Limb (tissue), 2 donors: ENCODE data around the gene FDX1.

Experiments
- DNase-seq, 2 donors: peaks; one replicate each; pipeline ENCODE4 v3.0.0-alpha.2; 2016; ENCODE audit errors: extremely low spot score in 2 of 2

The FDX1 gene

DNA sequence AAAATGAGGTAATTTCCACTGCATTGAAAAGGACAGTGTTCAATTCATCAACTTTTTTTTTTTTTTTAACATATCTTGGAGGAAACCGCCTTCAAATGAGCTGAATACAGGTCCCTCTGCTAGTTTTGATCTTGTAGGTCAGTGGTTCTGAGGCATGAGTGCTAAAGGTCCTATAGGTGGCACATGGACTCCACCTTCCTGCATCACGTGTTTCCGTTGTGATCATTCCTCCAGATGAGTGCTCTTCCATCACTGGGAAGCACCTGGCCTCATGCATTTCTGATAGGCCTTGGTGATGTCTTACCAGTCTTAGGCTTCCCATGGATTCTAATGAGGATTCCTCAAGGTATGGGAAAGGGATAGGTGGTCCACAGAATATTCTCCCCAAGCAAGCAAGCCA is 37.8 kb downstream of the FDX1 start:
- DNase-seq = no peak

DNA sequence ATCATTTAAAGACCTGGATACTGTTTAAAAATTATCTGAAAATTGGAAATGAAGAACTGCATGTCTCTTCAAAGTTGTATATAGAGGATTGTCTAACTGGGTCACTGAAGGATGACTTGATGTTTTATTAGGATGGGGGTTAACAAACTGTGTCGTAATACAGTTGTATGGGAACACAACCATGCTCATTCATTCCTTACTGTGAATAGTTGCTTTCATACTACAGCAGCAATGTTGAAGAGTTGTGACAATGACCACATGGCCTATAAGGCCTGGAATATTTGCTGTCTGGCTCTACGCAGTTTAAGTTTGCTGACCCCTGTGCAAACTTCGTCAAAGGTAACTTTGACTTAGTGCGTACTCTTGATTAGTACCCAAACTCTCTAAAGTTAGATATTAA is 38.4 kb downstream of the FDX1 start:
- no peak for DNase-seq

- no peak for DNase-seq
These were observed 39.4 kb downstream of the FDX1 start for GRCh38 chr11:110469127-110469526.

DNA sequence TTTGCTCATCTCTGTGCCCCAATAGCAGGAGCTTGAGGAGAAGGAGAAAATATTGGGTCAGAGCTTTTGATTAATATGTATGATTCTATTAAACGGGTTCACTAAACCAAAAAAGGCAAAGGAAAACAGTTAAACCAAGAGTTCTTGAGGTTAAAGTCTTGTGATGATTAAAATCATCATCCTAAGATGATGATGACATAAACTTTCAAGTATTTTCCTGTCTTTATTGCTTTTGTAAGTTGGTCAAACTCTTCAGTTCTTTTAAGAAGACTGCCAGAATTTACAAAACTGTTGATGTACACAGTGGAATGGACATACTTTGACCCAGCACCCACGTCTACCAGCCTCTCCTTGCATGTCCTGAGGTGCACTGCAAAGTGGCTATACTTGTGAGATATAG is 41.0 kb downstream of the FDX1 start:
- no peak for DNase-seq

- no peak for DNase-seq
These were observed 41.6 kb downstream of the FDX1 start for GRCh38 chr11:110471371-110471770.

DNA sequence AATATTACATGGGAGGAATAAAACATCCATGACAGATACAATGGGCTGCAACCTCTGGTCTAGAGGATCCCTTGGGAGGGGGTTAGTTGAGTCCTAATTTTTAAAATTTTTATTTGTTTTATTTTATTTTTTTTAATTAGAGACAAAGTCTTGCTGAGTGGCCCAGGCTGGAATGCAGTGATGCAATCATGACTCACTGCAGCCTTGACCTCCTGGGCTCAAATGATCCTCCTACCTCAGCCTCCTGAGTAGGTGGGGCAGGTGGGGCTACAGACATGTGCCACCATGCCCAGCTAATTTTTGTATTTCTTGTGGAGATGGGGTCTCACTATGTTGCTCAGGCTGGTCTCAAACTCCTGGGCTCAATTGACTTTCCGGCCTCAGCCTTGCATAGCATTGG is 43.1 kb downstream of the FDX1 start:
- DNase-seq = no peak

GRCh38 chr11:110473706-110474105 is 44.0 kb downstream of the FDX1 start:
- DNase-seq = no peak

- DNase-seq = no peak
These were observed 44.8 kb downstream of the FDX1 start for GRCh38 chr11:110474578-110474977.

- peak in 1 of 2 donors; percentile 73 for DNase-seq
These were observed 45.9 kb downstream of the FDX1 start for GRCh38 chr11:110475671-110476070.

- no peak for DNase-seq
These were observed 48.7 kb downstream of the FDX1 start for GRCh38 chr11:110478410-110478809.

DNA sequence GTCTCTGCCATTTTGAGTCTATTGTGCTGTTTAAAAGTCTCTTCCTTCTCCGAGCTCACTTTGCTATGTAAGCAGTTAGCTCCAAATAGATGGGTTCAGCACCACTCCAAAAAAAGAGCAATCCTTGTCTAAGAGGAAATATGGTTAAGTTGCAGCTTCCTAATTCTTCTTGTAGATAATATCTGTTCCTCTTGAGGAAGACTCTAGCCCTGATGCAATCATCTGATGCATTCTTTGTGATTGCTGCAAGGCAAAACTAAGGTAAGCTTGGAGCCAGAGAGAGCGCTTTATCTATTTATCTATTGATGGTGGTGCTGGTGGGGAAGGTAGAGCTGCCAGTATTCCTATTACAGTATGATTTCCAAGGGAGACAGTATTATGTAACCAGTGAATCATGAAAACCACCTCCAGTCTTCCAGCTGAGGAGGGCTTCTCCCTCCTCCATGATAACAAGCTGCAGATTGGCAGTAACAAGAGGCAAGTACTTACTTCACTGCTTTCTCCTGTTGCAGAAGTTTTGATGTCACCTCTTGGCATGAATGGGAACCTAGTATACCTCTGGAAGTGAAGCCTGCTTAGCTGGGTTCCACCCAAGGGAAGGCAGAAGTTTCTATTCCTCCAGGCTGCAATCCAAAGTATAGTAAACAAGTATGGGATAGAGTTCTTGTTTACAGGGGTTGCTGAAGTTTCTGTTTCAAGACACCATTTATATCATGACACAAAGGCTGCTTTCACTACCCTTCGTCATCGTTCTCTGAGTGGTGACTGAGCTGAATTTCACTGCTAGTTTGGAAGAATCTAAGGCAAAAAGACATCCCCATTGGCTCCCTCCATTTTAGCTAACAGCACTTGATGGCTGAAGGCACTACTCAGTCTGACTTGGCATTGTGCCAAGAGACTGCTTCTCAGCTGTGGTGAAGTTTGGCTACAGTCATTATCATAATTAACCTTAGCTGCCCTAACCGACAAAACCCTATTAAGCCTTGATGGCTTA is 49.7 kb downstream of the FDX1 start:
- peak in 1 of 2 donors; percentile 11 for DNase-seq

GRCh38 chr11:110481523-110481922 is 51.8 kb downstream of the FDX1 start:
- no peak for DNase-seq

DNA sequence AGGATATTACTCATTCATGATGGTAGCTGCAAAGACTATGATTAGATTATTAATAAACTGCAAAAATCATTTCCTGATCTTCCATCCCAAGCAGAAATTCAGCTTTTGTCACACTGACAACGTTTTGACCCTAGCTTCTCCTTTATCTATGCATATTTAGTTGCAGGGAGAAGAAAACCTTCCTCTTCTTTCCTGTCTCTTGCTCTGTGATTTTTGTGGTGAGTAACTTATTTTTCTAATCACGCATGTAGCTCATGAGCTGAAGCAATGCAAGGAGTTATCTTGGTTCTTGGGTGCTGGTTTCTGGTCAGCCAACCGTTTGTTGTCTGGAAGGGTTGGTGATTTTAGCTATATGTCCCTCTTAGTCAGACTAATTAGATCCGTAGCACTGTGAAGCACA is 56.4 kb downstream of the FDX1 start:
- DNase-seq = no peak

GRCh38 chr11:110488446-110488845 is 58.7 kb downstream of the FDX1 start:
- no peak for DNase-seq

GRCh38 chr11:110490886-110491285 is 61.1 kb downstream of the FDX1 start:
- DNase-seq = no peak

GRCh38 chr11:110491577-110492320 is 62.0 kb downstream of the FDX1 start:
- peak; percentile 64 to 74 for DNase-seq

DNA sequence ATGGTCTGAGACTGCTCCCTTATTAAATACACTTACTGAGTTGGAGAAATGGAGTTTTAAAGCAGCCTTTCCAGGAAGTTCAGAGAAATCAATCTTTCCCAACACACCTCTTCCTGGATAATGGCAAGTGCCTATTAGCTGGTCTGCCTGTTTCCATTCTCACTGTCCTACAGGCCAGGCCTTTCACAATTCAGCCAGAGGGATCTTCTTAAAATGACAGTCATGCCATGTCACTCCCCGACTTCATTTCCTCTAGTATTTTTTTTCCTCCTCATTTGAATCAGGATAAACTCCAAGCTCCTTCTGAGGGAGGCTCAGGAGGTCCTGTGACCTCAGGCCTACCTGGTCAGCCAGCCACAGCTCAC is 62.6 kb downstream of the FDX1 start:
- DNase-seq = no peak

DNA sequence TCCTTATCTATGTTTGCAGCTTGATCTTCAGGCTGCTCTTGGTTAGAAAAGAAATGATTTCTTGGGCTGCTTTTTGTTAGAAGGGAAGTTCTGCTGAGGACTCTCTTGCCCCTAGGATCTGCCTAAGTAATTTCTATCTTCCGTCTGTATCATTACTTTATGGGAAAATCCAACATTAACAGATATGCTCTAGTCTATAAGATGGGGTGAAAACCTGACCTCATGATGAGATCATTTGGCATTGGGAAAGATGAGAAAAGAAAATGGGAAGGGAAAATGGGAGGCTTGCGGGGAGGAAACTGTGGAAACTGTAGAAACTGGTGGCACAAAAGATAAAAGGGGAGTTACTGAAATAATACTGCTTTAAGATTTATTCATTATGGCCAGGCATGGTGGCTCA is 63.6 kb downstream of the FDX1 start:
- no peak for DNase-seq

- no peak for DNase-seq
These were observed 67.7 kb downstream of the FDX1 start for GRCh38 chr11:110497231-110497978.

- DNase-seq = no peak
These were observed 71.7 kb downstream of the FDX1 start for GRCh38 chr11:110501428-110501827.

DNA sequence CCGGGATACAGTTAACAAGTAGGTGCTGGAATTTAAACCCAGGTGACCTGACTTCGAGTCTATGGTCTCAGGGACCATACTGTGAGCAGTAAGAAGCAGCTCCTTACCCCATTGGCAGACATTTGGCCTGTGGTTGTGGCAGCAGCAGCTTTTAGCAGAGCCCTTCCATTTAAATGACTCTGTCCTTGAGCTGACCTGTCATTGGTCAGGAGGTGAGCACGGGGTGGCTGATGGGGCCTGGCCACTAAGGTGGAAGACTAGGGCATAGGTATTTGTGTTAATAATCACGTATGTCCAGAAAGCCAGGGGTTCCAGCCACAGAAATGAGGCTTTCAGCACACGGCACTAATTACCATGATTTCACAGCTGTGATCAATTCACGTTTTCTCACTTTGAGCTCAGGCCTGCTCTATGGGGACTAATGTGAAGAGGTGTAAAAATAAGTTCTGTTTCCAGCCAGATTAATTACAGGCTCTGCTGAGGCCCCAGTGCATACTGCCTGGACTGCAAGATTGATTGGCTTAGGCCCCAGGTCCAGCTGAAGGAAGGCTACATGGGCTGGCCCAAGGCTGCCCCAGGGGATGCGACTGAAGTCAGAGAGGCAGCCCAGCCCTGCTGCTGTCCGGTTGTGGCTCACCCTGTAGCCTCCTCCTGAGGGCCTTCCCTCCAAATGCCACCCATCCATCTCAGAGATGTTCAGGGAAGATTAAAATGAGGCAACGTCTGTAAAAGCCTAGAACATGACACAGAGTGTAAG is 76.0 kb downstream of the FDX1 start:
- no peak for DNase-seq
